CD8-positive, alpha-beta memory T cell (primary cell): ENCODE measurements around the gene CARHSP1. TPM values are rescaled to one million over a fixed set of nuclear protein-coding genes. Genes with fewer than 3 reads are reported as not detected.
"Not testable (repeated sequence)": the region's sequence is repeated elsewhere in the genome, so short reads cannot be mapped to it uniquely, and the experiment has no call there.

Source experiments
- CTCF ChIA-PET: fragments of 350-600 bp; sonication (Branson Sonifier 250); formaldehyde crosslinking; loops from one replicate; lab custom pipeline; 2021; ENCODE audit warnings: antibody characterized with exemption; lab: Charles Lee
- POLR2A ChIA-PET: fragments of 350-600 bp; sonication (Branson Sonifier 250); formaldehyde crosslinking; loops from one replicate; lab custom pipeline; 2021; ENCODE audit warnings: antibody characterized with exemption; lab: Charles Lee
- DNase-seq, 5 donors: peaks; one replicate each; pipeline versions ENCODE4 v3.0.0 to v3.0.0-alpha.2; 2020 to 2022; ENCODE audit warnings: mixed read lengths in 1 of 5
- H3K27ac ChIP-seq: one replicate; pipeline ENCODE4 v1.7.0; 2013; ENCODE audit warnings: low read depth, mild to moderate bottlenecking, low read length, moderate library complexity
- H3K27me3 ChIP-seq: 2 replicates; pipeline ENCODE4 v1.7.0; 2013; ENCODE audit warnings: low read length, mild to moderate bottlenecking; ENCODE audit not compliant: insufficient read depth, poor library complexity, severe bottlenecking
- H3K36me3 ChIP-seq: 2 replicates; pipeline ENCODE4 v1.7.0; 2013; ENCODE audit warnings: mild to moderate bottlenecking, low read length, moderate library complexity; ENCODE audit not compliant: insufficient read depth
- H3K4me1 ChIP-seq: 2 replicates; pipeline ENCODE4 v1.7.0; 2013; ENCODE audit warnings: mild to moderate bottlenecking, low read length, moderate library complexity; ENCODE audit not compliant: insufficient read depth
- H3K4me3 ChIP-seq: 2 replicates; pipeline ENCODE4 v1.7.0; 2013; ENCODE audit warnings: mild to moderate bottlenecking, low read length
- H3K9me3 ChIP-seq: 2 replicates; pipeline ENCODE4 v1.7.0; 2013; ENCODE audit warnings: mild to moderate bottlenecking, low read length
- H3K27ac Mint-ChIP-seq, 8 donors: one replicate each; pipeline ENCODE4 v1.8.0; 2020 to 2021; ENCODE audit warnings: mixed read lengths in 8 of 8, mild to moderate bottlenecking in 6 of 8, inconsistent platforms in 3 of 8, moderate library complexity in 3 of 8
- H3K27me3 Mint-ChIP-seq, 2 donors: one replicate each; pipeline ENCODE4 v1.8.0; 2020 to 2021; ENCODE audit warnings: mixed read lengths in 2 of 2, mild to moderate bottlenecking in 1 of 2, moderate library complexity in 1 of 2
- H3K36me3 Mint-ChIP-seq, 3 donors: one replicate each; pipeline ENCODE4 v1.8.0; 2020 to 2021; ENCODE audit warnings: mixed read lengths in 3 of 3, inconsistent platforms in 1 of 3, mild to moderate bottlenecking in 1 of 3
- H3K4me1 Mint-ChIP-seq, 3 donors: one replicate each; pipeline ENCODE4 v1.8.0; 2020 to 2021; ENCODE audit warnings: mixed read lengths in 3 of 3, inconsistent platforms in 1 of 3, mild to moderate bottlenecking in 1 of 3
- H3K4me3 Mint-ChIP-seq, 7 donors: one replicate each; pipeline ENCODE4 v1.8.0; 2020 to 2021; ENCODE audit warnings: mixed read lengths in 7 of 7, mild to moderate bottlenecking in 6 of 7, moderate library complexity in 4 of 7, inconsistent platforms in 2 of 7
- H3K9me3 Mint-ChIP-seq, 5 donors: one replicate each; pipeline ENCODE4 v1.8.0; 2020 to 2022; ENCODE audit warnings: mixed read lengths in 5 of 5, mild to moderate bottlenecking in 3 of 5, moderate library complexity in 2 of 5, inconsistent platforms in 1 of 5
- polyA plus RNA-seq: library from polyadenylated mRNA; unstranded; fragments of 300-500 nt; fragmentation: Illumina TruSeq; gene quantifications from one replicate; pipeline ENCODE4 v1.2.3, GENCODE V29; 2021
- total RNA-seq, 2 experiments: library from RNA; stranded (reverse); gene quantifications; one replicate each; pipeline ENCODE4 v1.2.3, GENCODE V29; 2021

The CARHSP1 gene
- total and polyA plus RNA-seq, 3 experiments from 2014 or later, result 52.6 to 58.5 (median 57.8) TPM

GRCh38 chr16:8885674-8886592 lies 17.1 kb upstream of the CARHSP1 start:
- H3K9me3 ChIP-seq, result no peaks in the 10 kb centered on the region
- Mint-ChIP-seq H3K4me1 (peaks cover 11 to 21% (median 11%) of the 10 kb centered on the region in 3 donors), H3K9me3 (no peaks in the 10 kb centered on the region), H3K4me3 (peak overlapping the region in 2 of 7 donors; percentile 32 to 37), H3K27ac (peak overlapping the region in 5 of 8 donors; percentile 34 to 68 (median 60)), H3K27me3 (peaks cover 10 to 17% of the 10 kb centered on the region in 2 donors), H3K36me3 (peaks cover 0 to 11% (median 1%) of the 10 kb centered on the region in 3 donors)
- no peaks in the 10 kb centered on the region for H3K36me3 ChIP-seq
- H3K4me1 ChIP-seq, result peaks cover 7% of the 10 kb centered on the region
- DNase-seq, result no peak
- no peaks in the 10 kb centered on the region for H3K27me3 ChIP-seq
- ChIA-PET POLR2A (no interaction called here), CTCF (interaction anchor here (0.9 to 1.2 kb wide), 2 partner anchors 10 to 319 kb away, joined by 3 read pairs; no protein-coding TSS in a partner anchor)
- no peak overlapping the region for H3K27ac ChIP-seq
- no peak overlapping the region for H3K4me3 ChIP-seq

GRCh38 chr16:8882725-8883377 lies 14.0 kb upstream of the CARHSP1 start:
- H3K36me3 Mint-ChIP-seq, result peaks cover 0 to 1% (median 0%) of the 10 kb centered on the region in 3 donors
- H3K27me3 Mint-ChIP-seq, result peaks cover 10 to 17% of the 10 kb centered on the region in 2 donors
- Histone ChIP-seq H3K27me3 (no peaks in the 10 kb centered on the region), H3K9me3 (no peaks in the 10 kb centered on the region), H3K4me3 (no peak overlapping the region), H3K4me1 (peaks cover 11% of the 10 kb centered on the region), H3K27ac (no peak overlapping the region), H3K36me3 (no peaks in the 10 kb centered on the region)
- DNase-seq, result no peak
- H3K9me3 Mint-ChIP-seq, result no peaks in the 10 kb centered on the region
- no peak overlapping the region for H3K4me3 Mint-ChIP-seq
- ChIA-PET POLR2A (no interaction called here), CTCF (interaction anchor here (1.4 to 1.9 kb wide), 2 partner anchors 13 to 53 kb away, joined by 3 to 5 read pairs; no protein-coding TSS in a partner anchor)
- H3K27ac Mint-ChIP-seq, result no peak overlapping the region
- peaks cover 24 to 28% (median 24%) of the 10 kb centered on the region in 3 donors for H3K4me1 Mint-ChIP-seq

GRCh38 chr16:8882041-8882617 lies 13.3 kb upstream of the CARHSP1 start, which contains the start of gene LITAFD:
TSS of gene LITAFD (plus strand) at chr16:8882351. CDS start at chr16:8884356, 2,005 bp downstream.
- H3K4me1 Mint-ChIP-seq, result peaks cover 22 to 28% (median 25%) of the 10 kb centered on the region in 3 donors
- no peaks in the 10 kb centered on the region for H3K9me3 Mint-ChIP-seq

GRCh38 chr16:8880839-8881510 lies 12.2 kb upstream of the CARHSP1 start:
- H3K9me3 ChIP-seq, result no peaks in the 10 kb centered on the region
- no peaks in the 10 kb centered on the region for H3K27me3 ChIP-seq
- H3K4me1 Mint-ChIP-seq, result peaks cover 19 to 23% (median 21%) of the 10 kb centered on the region in 3 donors
- no peak overlapping the region for H3K4me3 ChIP-seq
- H3K27ac Mint-ChIP-seq, result peak overlapping the region in 1 of 8 donors; percentile 43
- H3K9me3 Mint-ChIP-seq, result no peaks in the 10 kb centered on the region
- no peak overlapping the region for H3K27ac ChIP-seq
- no peaks in the 10 kb centered on the region for H3K36me3 Mint-ChIP-seq
- H3K27me3 Mint-ChIP-seq, result peaks cover 10 to 13% of the 10 kb centered on the region in 2 donors
- ChIA-PET CTCF (interaction anchor here (0.6 to 5.0 kb wide), 30 partner anchors 8 to 314 kb away, joined by 3 to 51 read pairs (median 4); partner anchors contain the start of genes ABAT, CARHSP1, PMM2 and TMEM186), POLR2A (no interaction called here)
- no peaks in the 10 kb centered on the region for H3K36me3 ChIP-seq
- peaks cover 11% of the 10 kb centered on the region for H3K4me1 ChIP-seq
- H3K4me3 Mint-ChIP-seq, result no peak overlapping the region
- DNase-seq, result peak in 1 of 5 donors; percentile 11

More at GRCh38 chr16:8882041-8882617, 13.3 kb upstream of the CARHSP1 start, which contains the start of gene LITAFD:
- Histone ChIP-seq H3K9me3 (no peaks in the 10 kb centered on the region), H3K4me1 (peaks cover 11% of the 10 kb centered on the region), H3K27me3 (no peaks in the 10 kb centered on the region), H3K27ac (no peak within 1 kb of the TSS), H3K4me3 (no peak within 1 kb of the TSS), H3K36me3 (no peaks in the 10 kb centered on the region)
- H3K36me3 Mint-ChIP-seq, result no peaks in the 10 kb centered on the region
- POLR2A ChIA-PET, result no interaction called here
- CTCF ChIA-PET, result interaction anchor here (1.4 to 5.0 kb wide), 6 partner anchors 9 to 315 kb away, joined by 3 to 51 read pairs (median 9); partner anchors contain the start of gene CARHSP1
- H3K27me3 Mint-ChIP-seq, result peaks cover 10 to 16% of the 10 kb centered on the region in 2 donors
- DNase-seq, result no peak
- peak within 1 kb of the TSS in 1 of 8 donors; percentile 72 for H3K27ac Mint-ChIP-seq
- no peak within 1 kb of the TSS for H3K4me3 Mint-ChIP-seq

GRCh38 chr16:8878523-8878911 lies 9.7 kb upstream of the CARHSP1 start:
- Histone ChIP-seq H3K36me3 (no peaks in the 10 kb centered on the region), H3K4me3 (no peak overlapping the region), H3K27ac (no peak overlapping the region), H3K4me1 (peaks cover 3% of the 10 kb centered on the region), H3K27me3 (no peaks in the 10 kb centered on the region), H3K9me3 (no peaks in the 10 kb centered on the region)
- Mint-ChIP-seq H3K4me3 (no peak overlapping the region), H3K27ac (peak overlapping the region in 2 of 8 donors; percentile 60 to 88), H3K36me3 (no peaks in the 10 kb centered on the region), H3K4me1 (peaks cover 20 to 25% (median 22%) of the 10 kb centered on the region in 3 donors), H3K9me3 (no peaks in the 10 kb centered on the region), H3K27me3 (no peaks in the 10 kb centered on the region)
- ChIA-PET CTCF (interaction anchor here (1.2 to 5.0 kb wide), 3 partner anchors 9 to 256 kb away, joined by 3 to 51 read pairs (median 24); partner anchors contain the start of gene CARHSP1), POLR2A (no interaction called here)
- no peak for DNase-seq

GRCh38 chr16:8877894-8878522 lies 9.2 kb upstream of the CARHSP1 start:
- H3K4me1 Mint-ChIP-seq, result peaks cover 20 to 26% (median 22%) of the 10 kb centered on the region in 3 donors
- H3K27ac Mint-ChIP-seq, result peak overlapping the region in 3 of 8 donors; percentile 60 to 88 (median 77)
- ChIA-PET CTCF (interaction anchor here (1.2 to 5.0 kb wide), 3 partner anchors 9 to 257 kb away, joined by 3 to 51 read pairs (median 24); partner anchors contain the start of gene CARHSP1), POLR2A (no interaction called here)
- no peaks in the 10 kb centered on the region for H3K9me3 Mint-ChIP-seq
- H3K36me3 ChIP-seq, result no peaks in the 10 kb centered on the region
- no peak overlapping the region for H3K4me3 Mint-ChIP-seq
- H3K4me1 ChIP-seq, result peaks cover 3% of the 10 kb centered on the region
- no peaks in the 10 kb centered on the region for H3K27me3 ChIP-seq
- H3K4me3 ChIP-seq, result no peak overlapping the region
- H3K27me3 Mint-ChIP-seq, result no peaks in the 10 kb centered on the region
- no peaks in the 10 kb centered on the region for H3K9me3 ChIP-seq
- DNase-seq, result no peak
- H3K36me3 Mint-ChIP-seq, result no peaks in the 10 kb centered on the region
- no peak overlapping the region for H3K27ac ChIP-seq

GRCh38 chr16:8875317-8875716 lies 6.5 kb upstream of the CARHSP1 start:
- H3K36me3 ChIP-seq, CTCF ChIA-PET, H3K4me1 ChIP-seq, H3K27me3 ChIP-seq, H3K4me3 Mint-ChIP-seq, DNase-seq, H3K27ac ChIP-seq, H3K9me3 ChIP-seq, H3K36me3 Mint-ChIP-seq, POLR2A ChIA-PET, H3K4me3 ChIP-seq, H3K9me3 Mint-ChIP-seq, H3K27me3 Mint-ChIP-seq: not testable (repeated sequence)
- peaks cover 26 to 34% (median 29%) of the 10 kb centered on the region in 3 donors for H3K4me1 Mint-ChIP-seq
- peak overlapping the region in 1 of 8 donors; percentile 60 for H3K27ac Mint-ChIP-seq
